Left cardiac atrium (tissue), 4 donors: ENCODE data around the gene UPK3A. TPM values are rescaled to one million over a fixed set of nuclear protein-coding genes. Genes with fewer than 3 reads are reported as not detected.
"Not testable (repeated sequence)": the region's sequence is repeated elsewhere in the genome, so short reads cannot be mapped to it uniquely, and the experiment has no call there.

Experiments
- ATAC-seq, 2 donors: fragments of 200-7000 bp; cut with Tn5 transposase; one replicate each; pipeline ENCODE4 v1.9.1; 2020; ENCODE audit warnings: mild to moderate bottlenecking in 2 of 2, moderate library complexity in 2 of 2
- DNase-seq: peaks from one replicate; pipeline ENCODE4 v3.0.0-alpha.2; 2020
- intact Hi-C, 2 donors: fragments of 100-400 bp; cut with DNase I; formaldehyde crosslinking; loops; one replicate each; pipeline versions ENCODE4 v1.14.1 to v1.15.1; 2022 to 2023
- total RNA-seq, 2 donors: library from RNA; stranded (reverse); fragmentation: NEBNext Ultra II Directional; extraction: Animal tissue kit (Norgen Biotek cat#: 25700); gene quantifications; one replicate each; pipeline ENCODE4 v1.2.1, GENCODE V29; 2021
- donor health status: DM: no; HTN: yes; CAD: no.
- donor health status: DM: no; HTN: yes; CAD: no; lungs with severe emphysema.
- donor health status: DM: yes; HTN: yes; CAD: no.
- donor health status: Dilated cardiomyopathy.

Gene UPK3A
- total RNA-seq, 2 donors from 2014 or later = 0.29 TPM; not detected in 1

DNA sequence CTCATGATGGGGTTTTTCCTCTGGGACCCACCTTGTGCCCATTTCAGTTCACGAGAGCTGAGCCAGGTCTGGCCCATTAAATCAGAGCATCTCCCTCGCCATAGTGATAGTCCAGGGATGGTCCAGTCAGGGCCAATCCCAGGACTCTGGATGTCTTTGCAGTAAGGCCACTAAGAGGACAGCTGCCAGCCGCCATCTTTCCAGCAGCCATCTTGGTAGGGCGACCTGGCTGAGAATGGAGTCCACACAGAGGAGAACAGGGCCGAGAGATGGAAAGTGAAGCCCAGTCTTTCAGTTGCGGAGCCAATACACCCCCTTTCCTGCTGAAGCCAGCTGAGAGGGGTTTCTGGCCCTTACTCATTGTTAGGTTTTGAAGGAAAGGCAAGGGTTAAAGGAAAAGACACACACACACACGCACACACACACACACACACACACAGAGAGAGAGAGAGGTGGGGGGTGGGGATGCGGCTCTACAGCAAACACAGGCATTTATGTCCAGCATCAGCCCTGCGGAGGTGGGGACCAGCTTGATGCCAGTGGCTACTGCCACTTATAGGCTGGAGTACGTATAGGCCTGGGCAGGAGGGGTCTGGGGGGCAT, 31.6 kb upstream of the UPK3A start:
- ATAC-seq (no peak), DNase-seq (no peak)
- intact Hi-C loops = no loop called here

DNA sequence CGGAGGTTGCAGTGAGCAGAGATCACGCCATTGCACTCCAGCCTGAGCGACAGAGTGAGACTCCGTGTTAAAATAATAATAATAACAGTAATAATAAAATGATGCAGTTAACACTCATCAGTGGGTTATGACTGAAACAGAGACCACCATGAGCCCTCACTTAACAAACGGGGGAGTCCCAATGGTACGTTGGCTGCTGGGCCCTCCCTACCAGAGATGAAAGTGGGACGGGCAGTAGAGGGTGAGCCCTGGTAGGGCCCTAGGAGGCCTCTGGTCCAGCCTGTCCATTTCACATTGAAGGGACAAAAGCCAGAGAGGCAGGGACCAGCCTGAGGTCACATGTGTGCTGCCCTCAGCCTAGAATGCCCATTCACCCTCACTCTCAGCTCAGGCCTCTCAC, 30.4 kb upstream of the UPK3A start:
- DNase-seq = no peak

GRCh38 chr22:45254789-45255278, 29.9 kb upstream of the UPK3A start:
- DNase-seq (no peak), ATAC-seq (no peak)
- intact Hi-C loops = no loop called here

More for the DNA sequence above, 30.4 kb upstream of the UPK3A start:
- intact Hi-C loops = no loop called here
- ATAC-seq = no peak

- intact Hi-C loops, ATAC-seq, DNase-seq: not testable (repeated sequence)
Observed at GRCh38 chr22:45257941-45258340, 26.8 kb upstream of the UPK3A start.

DNA sequence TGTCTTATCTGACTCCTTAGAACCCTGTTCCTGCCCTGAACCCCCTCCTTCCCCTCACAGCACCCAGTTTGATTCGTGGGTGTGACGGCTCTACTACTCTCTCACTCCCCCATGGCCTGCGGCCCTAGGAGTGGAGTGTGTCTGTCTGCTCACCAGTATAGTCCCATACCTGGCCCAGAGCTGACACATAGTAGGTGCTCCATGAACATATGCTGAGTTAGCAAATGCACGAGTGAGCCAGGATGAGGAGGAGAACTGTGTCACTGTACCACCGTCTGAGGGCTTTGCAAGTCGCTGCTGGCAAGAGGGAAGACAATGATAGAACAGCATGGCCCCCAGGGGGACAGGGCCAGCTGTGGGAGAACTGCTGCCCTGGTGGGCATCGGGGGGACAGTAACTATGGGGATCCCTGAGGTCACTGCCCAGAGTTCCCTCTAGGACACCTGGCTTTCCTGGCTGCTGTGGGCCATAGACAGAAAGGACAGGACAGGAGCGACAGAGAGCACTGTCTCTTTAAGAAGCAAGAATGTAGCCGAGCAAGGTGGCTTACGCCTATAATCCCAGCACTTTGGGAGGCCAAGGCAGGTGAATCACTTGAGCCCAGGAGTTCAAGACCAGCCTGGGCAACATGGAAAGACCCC, 24.9 kb upstream of the UPK3A start:
- DNase-seq = no peak
- intact Hi-C loops = no loop called here
- ATAC-seq = no peak

DNA sequence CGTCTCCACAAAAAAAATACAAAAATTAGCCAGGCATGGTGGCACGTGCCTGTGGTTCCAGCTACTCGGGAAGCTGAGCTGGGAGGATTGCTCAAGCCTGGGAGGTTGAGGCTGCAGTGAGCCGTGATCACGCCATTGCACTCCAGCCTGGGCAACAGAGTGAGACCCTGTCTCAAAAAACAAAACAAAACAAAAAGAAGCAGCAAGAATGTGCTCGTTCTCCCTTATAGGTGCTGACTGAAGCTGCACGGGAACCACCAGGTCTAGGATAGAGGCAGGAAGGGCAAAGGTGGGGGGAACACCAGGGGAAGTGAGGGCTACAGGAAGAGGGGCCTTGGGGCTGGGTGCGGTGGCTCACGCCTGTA, 24.4 kb upstream of the UPK3A start:
- DNase-seq, intact Hi-C loops, ATAC-seq: not testable (repeated sequence)

DNA sequence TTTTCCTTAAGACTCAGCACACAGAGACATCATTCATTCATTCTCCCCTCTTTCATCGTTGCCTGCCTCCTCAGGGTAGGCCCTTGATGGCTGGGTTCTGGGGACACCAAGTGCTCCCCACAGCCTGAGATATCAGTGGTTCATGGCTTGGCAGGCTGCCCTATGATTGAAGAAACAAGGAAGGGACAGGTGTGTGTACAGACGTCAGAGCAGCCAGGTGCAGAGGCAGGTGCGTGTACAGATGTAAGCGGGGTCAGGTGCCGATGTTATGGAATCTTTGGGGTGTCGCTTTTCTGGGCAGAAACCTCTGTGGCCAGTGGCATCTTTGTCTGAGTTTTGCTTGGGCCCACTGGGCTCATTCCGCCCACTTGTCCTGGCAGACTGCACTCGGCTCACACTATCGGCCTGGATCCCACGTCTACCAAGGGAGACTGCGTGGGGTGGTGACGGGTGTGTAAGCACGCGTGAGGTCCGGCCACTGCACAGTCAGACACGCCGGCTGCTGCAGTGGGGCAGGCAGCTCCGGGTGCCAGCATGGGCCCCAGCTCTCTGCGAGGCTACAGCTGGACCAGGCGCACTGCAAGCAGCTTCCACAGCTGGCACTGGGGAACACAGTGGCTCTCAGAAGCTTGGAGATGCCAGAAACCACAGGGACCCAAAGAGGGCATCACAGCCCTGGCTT, 23.2 kb upstream of the UPK3A start:
- intact Hi-C loops = no loop called here
- no peak for ATAC-seq

DNA sequence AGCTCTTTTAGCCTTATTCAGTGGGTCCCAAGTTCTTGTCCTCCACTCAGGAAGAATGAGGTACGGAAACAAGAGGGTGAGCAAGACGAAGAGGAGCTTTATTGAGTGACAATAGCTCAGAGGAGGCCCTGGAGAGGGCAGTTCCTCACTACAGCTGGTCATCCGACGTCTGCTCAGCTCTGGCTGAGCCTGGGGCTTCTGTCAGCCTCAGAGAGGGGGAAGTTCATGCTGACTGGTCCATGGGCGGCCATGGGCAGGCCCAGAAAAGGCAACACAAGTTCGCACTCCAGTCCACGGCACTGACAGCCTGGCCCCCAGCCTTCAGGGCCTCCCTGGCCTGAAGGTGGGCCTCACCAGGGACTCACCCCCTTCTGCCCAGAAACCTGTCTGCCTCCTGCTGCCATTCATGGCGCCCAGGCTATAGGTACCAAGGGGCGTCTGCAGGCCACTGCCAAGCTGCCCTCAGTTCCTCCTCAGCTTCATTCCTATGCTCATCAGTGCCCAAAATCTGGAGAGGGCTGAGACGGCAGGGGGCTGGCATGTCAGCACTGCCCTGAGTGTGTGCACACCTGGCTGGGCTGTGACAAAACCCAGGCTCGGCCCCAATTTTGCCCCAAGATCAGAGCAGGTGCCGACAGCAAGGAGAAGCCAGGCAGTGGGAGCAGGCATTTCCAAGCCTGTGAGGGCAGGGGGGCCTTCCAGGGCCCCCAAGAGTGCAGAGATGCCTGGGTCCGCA, 22.4 kb upstream of the UPK3A start:
- intact Hi-C loops = no loop called here
- ATAC-seq (no peak), DNase-seq (no peak)

More for the DNA sequence above, 23.2 kb upstream of the UPK3A start:
- no peak for DNase-seq

DNA sequence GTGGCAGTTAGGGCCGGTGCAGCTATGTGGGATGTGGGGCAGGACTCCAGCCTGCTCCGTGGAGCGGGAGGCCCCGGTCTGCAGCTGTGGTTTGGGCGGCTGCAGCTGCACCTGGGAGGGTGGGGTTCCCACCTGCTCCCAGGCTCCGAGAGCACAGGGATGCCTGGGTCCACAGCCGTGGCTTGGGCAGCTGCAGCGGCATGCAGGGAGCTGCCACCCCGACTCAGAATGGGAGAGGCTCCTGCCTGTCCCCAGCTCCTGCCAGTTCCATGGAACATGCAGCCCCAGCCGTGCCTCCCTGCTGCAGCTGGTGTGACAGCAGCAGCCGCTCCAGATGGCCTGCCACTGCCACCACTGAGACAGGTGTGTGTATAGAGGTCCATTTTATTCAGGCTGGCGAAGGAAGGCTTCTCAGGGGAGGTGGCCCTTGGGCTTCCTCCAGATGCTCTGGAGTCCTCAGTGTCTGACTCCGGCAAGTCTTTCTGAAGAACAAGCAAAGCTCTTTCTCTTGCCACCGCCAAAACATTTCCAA, 21.8 kb upstream of the UPK3A start:
- no peak for DNase-seq
- intact Hi-C loops = no loop called here
- ATAC-seq = peak in 1 of 2 donors; percentile 3

DNA sequence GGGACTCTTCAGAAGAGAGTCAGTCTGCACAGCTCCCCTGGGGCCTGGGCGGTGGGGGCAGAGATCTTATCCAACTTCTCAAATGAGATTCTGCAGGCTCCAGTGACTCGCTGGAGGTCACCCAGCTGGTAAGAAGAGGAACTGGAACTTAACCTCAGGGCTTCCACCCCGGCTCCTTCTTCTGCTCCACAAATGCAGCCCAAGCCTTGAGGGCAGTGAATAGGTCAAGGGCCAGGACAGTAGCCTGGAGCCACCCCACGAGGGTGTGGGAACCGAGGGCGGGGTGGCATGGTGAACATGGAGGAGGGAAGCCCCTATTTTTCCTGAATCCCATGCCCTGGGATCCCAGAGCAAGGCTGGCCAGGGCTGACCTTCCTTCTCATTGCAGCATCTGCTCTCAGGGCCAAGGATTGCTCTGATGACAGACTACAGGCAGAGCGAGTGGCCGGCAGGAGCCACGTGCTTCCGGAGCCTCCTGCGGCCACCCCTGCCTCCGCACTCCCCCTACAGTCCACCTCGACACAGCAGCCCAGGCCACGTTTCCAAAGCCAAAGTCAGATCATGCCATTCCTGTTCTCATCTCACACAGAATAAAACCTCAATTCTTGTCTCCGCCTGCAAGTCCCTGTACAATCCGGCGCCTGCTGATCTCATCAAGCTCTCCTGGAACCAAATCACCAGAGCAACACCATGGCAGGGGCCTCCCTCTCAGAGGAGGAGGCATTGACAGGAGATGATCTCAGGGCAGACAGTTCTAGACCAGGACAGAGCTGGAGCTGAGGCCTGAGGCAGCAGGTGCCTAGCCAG, 21.1 kb upstream of the UPK3A start:
- intact Hi-C loops = no loop called here
- DNase-seq = peak; percentile 82
- peak; percentile 91 to 94 for ATAC-seq

DNA sequence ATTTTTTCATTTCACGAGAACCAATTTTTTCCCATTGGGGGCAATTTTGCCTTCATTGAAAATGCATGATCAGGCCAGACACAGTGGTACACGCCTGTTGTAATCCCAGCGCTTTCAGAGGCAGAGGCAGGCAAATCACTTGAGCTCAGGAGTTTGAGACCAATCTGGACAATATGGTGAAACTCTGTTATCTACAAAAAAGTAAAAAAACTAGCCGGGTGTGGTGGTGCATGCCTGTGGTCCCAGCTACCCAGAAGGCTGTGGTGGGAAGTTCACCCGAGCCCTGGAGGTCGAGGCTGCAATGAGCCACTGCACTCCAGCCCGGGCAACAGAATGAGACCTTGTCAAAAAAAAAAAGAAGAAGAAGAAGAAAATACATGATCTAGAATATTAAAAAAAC, 19.2 kb upstream of the UPK3A start:
- ATAC-seq = no peak
- intact Hi-C loops = loop anchor here in 1 of 2 donors (5.0 kb wide), 1 partner anchor 287 kb away; no protein-coding TSS in a partner anchor
- no peak for DNase-seq

GRCh38 chr22:45268167-45268957, 16.4 kb upstream of the UPK3A start:
- ATAC-seq (peak in 1 of 2 donors; percentile 15), DNase-seq (no peak)
- intact Hi-C loops = loop anchor here (2.0 to 5.0 kb wide), 2 partner anchors 166 to 284 kb away; no protein-coding TSS in a partner anchor

DNA sequence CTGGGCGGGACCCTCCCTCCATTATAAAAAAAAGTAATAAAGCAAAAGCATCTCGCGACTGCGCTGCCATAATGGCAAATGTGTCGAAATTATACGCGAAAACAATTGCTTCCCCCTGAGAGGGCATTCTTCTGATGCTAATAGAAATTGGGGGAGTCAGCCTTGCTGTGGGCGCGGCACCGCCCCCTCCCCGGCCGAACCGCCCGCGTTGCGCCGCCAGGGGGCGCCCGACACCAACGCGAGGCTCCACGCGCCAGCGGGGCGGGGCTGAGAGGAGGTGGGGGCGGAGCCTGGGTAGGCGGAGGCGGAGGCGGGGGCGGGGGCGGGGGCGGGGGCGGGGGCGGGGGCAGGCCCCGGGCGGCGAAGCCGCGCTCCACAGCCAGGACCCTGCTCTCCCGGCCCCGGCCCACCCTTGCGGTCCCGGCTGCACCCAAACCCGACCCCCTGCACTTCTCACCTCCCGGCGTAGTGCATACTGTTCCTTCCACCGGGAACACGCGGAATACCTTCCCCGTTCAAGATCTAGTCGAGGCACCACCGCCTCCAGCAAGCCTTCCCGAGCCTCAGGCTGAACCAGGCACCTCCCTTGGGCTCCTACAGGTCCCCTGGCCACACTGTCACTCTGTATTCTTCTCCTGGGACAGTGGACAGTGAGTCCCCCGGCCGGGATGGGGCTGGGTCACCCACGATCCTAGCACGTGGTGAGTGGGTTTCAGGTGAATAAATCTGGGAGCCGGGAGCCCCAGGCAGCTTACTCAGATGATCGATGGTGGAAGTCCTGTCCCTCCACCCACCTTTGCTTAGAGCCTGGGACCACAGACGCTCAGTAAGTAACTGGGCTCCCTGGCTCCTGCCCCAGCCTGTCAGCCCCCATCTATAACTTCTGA, 15.5 kb upstream of the UPK3A start:
- intact Hi-C loops = loop anchor here (2.0 to 5.0 kb wide), 2 partner anchors 166 to 283 kb away; no protein-coding TSS in a partner anchor
- peak; percentile 87 for DNase-seq
- peak; percentile 86 to 91 for ATAC-seq

GRCh38 chr22:45270095-45271020, 14.4 kb upstream of the UPK3A start:
- DNase-seq (no peak), ATAC-seq (peak in 1 of 2 donors; percentile 4)
- intact Hi-C loops = loop anchor here in 1 of 2 donors (5.0 kb wide), 2 partner anchors 37 to 282 kb away; partner anchors contain the start of gene FAM118A

GRCh38 chr22:45271667-45272201, 13.0 kb upstream of the UPK3A start:
- ATAC-seq = peak; percentile 53 to 78
- DNase-seq = peak; percentile 70
- intact Hi-C loops = loop anchor here in 1 of 2 donors (5.0 kb wide), 2 partner anchors 36 to 281 kb away; partner anchors contain the start of gene FAM118A
